MM.1S (cell line): ENCODE data around the gene KDM4C.
"Not testable (repeated sequence)": the region's sequence is repeated elsewhere in the genome, so short reads cannot be mapped to it uniquely, and the experiment has no call there.

Source experiments
- DNase-seq: peaks from one replicate; pipeline ENCODE4 v3.0.0-alpha.2; 2015
- H2AFZ ChIP-seq: fragments of 300-600 bp; sonication (generic); 2 replicates; pipeline ENCODE4 v1.6.0; 2016; ENCODE audit warnings: antibody characterized with exemption, low read length
- H3F3A ChIP-seq: fragments of 300-600 bp; sonication (generic); 2 replicates; pipeline ENCODE4 v1.6.1; 2016; ENCODE audit warnings: mild to moderate bottlenecking, antibody characterized with exemption, low read length, moderate library complexity, mixed read lengths; ENCODE audit not compliant: insufficient read depth
- H3K27ac ChIP-seq: fragments of 300-600 bp; sonication (generic); 2 replicates; pipeline ENCODE4 v1.5.1; 2016; ENCODE audit warnings: mild to moderate bottlenecking, low read length
- H3K27me3 ChIP-seq: fragments of 300-600 bp; sonication (generic); replicated peaks from 2 replicates; pipeline ENCODE4 v1.6.0; 2016; ENCODE audit warnings: low read length; ENCODE audit not compliant: insufficient read depth
- H3K36me3 ChIP-seq: fragments of 300-600 bp; sonication (generic); replicated peaks from 2 replicates; pipeline ENCODE4 v1.6.1; 2016; ENCODE audit warnings: mild to moderate bottlenecking, low read length, mixed read lengths; ENCODE audit not compliant: insufficient read depth
- H3K4me1 ChIP-seq: fragments of 300-600 bp; sonication (generic); 2 replicates; pipeline ENCODE4 v1.6.1; 2016; ENCODE audit warnings: low read length, mixed read lengths
- H3K4me2 ChIP-seq: fragments of 300-600 bp; sonication (generic); 2 replicates; pipeline ENCODE4 v1.6.0; 2016; ENCODE audit warnings: low read depth, low read length
- H3K4me3 ChIP-seq: fragments of 300-600 bp; sonication (generic); 2 replicates; pipeline ENCODE4 v1.5.1; 2016; ENCODE audit warnings: low read length, mixed read lengths
- H3K79me2 ChIP-seq: fragments of 300-600 bp; sonication (generic); 2 replicates; pipeline ENCODE4 v1.6.1; 2016; ENCODE audit warnings: mixed run types, low read length, mixed read lengths
- H3K9ac ChIP-seq: fragments of 300-600 bp; sonication (generic); 2 replicates; pipeline ENCODE4 v1.6.1; 2016; ENCODE audit warnings: low read length, mixed read lengths
- H3K9me2 ChIP-seq: fragments of 300-600 bp; sonication (generic); replicated peaks from 2 replicates; pipeline ENCODE4 v1.6.1; 2016; ENCODE audit warnings: mild to moderate bottlenecking, low read length, mixed read lengths; ENCODE audit not compliant: insufficient read depth
- H3K9me3 ChIP-seq: fragments of 300-600 bp; sonication (generic); replicated peaks from 2 replicates; pipeline ENCODE4 v1.6.1; 2016; ENCODE audit warnings: mild to moderate bottlenecking, low read length, mixed read lengths; ENCODE audit not compliant: insufficient read depth
- H4K20me1 ChIP-seq: fragments of 300-600 bp; sonication (generic); 2 replicates; pipeline ENCODE4 v1.6.1; 2016; ENCODE audit warnings: mild to moderate bottlenecking, low read length, moderate library complexity, mixed read lengths; ENCODE audit not compliant: insufficient read depth
- EZH2 ChIP-seq: fragments of 300-600 bp; sonication (generic); optimal IDR thresholded peaks from 2 replicates; pipeline ENCODE3; 2017; ENCODE audit warnings: low read depth, mild to moderate bottlenecking, antibody characterized with exemption, low read length, mixed read lengths
- EZH2phosphoT487 ChIP-seq: fragments of 300-600 bp; sonication (generic); IDR thresholded peaks from 2 replicates; pipeline ENCODE4 v1.6.1; 2018; ENCODE audit warnings: antibody characterized with exemption, low read length
- TF ChIP-seq, protein P1 (sequence below): fragments of 300-600 bp; sonication (generic); IDR thresholded peaks from 2 replicates; pipeline ENCODE4 v1.5.1; 2016; ENCODE audit warnings: antibody characterized with exemption, low read length, mixed read lengths

The KDM4C gene

DNA sequence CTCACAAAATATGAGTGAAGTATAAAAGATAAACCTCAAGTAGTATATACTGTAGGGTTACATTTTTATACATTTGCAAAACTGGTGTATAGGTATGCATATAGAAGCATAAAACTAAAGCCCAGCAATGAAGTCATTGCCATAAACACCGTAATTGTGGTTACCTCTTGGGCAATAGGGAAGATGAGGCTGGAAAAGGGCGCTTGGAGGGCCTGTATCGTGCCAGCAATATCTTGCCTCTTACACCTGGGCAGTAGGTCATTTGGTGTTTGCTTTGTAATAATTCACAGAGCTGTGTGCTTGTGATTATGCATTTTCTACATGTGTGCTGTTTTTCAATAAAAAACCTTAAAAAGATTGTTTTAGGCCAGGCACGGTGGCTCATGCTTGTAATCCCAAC, 45.2 kb downstream of the KDM4C start:
- Histone ChIP-seq H3K9ac (no peak overlapping the region), H3K79me2 (no peaks in the 10 kb centered on the region), H2AFZ (no peak overlapping the region), H3K9me3 (no peaks in the 10 kb centered on the region), H3K4me2 (no peak overlapping the region), H3K27me3 (no peaks in the 10 kb centered on the region), H3K4me1 (no peaks in the 10 kb centered on the region), H3K27ac (no peak overlapping the region), H4K20me1 (no peaks in the 10 kb centered on the region), H3K36me3 (no peaks in the 10 kb centered on the region), H3F3A (no peaks in the 10 kb centered on the region), H3K4me3 (no peak overlapping the region), H3K9me2 (no peaks in the 10 kb centered on the region)
- no peak for DNase-seq
- TF ChIP-seq, protein P1, sequence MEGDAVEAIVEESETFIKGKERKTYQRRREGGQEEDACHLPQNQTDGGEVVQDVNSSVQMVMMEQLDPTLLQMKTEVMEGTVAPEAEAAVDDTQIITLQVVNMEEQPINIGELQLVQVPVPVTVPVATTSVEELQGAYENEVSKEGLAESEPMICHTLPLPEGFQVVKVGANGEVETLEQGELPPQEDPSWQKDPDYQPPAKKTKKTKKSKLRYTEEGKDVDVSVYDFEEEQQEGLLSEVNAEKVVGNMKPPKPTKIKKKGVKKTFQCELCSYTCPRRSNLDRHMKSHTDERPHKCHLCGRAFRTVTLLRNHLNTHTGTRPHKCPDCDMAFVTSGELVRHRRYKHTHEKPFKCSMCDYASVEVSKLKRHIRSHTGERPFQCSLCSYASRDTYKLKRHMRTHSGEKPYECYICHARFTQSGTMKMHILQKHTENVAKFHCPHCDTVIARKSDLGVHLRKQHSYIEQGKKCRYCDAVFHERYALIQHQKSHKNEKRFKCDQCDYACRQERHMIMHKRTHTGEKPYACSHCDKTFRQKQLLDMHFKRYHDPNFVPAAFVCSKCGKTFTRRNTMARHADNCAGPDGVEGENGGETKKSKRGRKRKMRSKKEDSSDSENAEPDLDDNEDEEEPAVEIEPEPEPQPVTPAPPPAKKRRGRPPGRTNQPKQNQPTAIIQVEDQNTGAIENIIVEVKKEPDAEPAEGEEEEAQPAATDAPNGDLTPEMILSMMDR = no peak
- no peak for TF ChIP-seq EZH2phosphoT487
- no peak for TF ChIP-seq EZH2

DNA sequence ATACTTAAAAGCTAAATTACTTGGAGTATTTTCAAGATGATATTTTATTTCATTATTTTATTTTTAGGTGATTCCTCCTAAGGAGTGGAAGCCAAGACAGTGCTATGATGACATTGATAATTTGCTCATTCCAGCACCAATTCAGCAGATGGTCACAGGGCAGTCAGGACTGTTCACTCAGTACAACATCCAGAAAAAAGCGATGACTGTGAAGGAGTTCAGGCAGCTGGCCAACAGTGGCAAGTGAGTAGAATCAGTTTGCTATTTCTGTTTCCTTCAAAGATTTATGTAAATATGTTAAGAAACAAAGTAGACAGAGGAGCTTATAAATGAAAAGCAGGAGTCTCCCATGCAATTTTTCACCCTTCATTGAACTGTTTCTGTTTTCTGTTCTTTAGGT, 47.8 kb downstream of the KDM4C start:
- DNase-seq = no peak

GRCh38 chr9:6806318-6806717, 48.5 kb downstream of the KDM4C start:
- H3K79me2 ChIP-seq, H3K9me2 ChIP-seq, H3K36me3 ChIP-seq, H3F3A ChIP-seq, DNase-seq, H4K20me1 ChIP-seq, H3K4me2 ChIP-seq, H3K4me1 ChIP-seq, H2AFZ ChIP-seq, H3K27ac ChIP-seq, H3K9me3 ChIP-seq, H3K4me3 ChIP-seq, H3K27me3 ChIP-seq, H3K9ac ChIP-seq: not testable (repeated sequence)

More for the DNA sequence above, 47.8 kb downstream of the KDM4C start:
- Histone ChIP-seq H3K27me3 (no peaks in the 10 kb centered on the region), H3K27ac (no peak overlapping the region), H2AFZ (no peak overlapping the region), H4K20me1 (no peaks in the 10 kb centered on the region), H3K9me2 (no peaks in the 10 kb centered on the region), H3K79me2 (no peaks in the 10 kb centered on the region), H3K4me2 (no peak overlapping the region), H3F3A (no peaks in the 10 kb centered on the region), H3K9me3 (no peaks in the 10 kb centered on the region), H3K4me3 (no peak overlapping the region), H3K4me1 (no peaks in the 10 kb centered on the region), H3K9ac (no peak overlapping the region), H3K36me3 (no peaks in the 10 kb centered on the region)
- TF ChIP-seq EZH2phosphoT487 (no peak), EZH2 (no peak)
- TF ChIP-seq, protein P1 = no peak

- DNase-seq, H3K4me2 ChIP-seq, H3K9me3 ChIP-seq: not testable (repeated sequence)
Observed at GRCh38 chr9:6807669-6808068, 49.9 kb downstream of the KDM4C start.

More at GRCh38 chr9:6807669-6808068, 49.9 kb downstream of the KDM4C start:
- not testable (repeated sequence) for H3K36me3 ChIP-seq, H3K4me3 ChIP-seq, H3K4me1 ChIP-seq, H4K20me1 ChIP-seq, H3K9ac ChIP-seq, H3K9me2 ChIP-seq, H3K27me3 ChIP-seq, H3K27ac ChIP-seq, H3K79me2 ChIP-seq, H3F3A ChIP-seq, H2AFZ ChIP-seq
